GM18508 (cell line): ENCODE results near the gene STXBP4.

Experiments used
- ATAC-seq: cut with Tn5 transposase; IDR thresholded peaks from one replicate; pipeline ENCODE4 v1.9.1; 2021; ENCODE audit warnings: moderate number of reproducible peaks; ENCODE audit not compliant: insufficient read depth, unreplicated experiment

Gene STXBP4

GRCh38 chr17:54969658-54970572 lies 1.4 kb downstream of the STXBP4 start:
- no peak for ATAC-seq

DNA sequence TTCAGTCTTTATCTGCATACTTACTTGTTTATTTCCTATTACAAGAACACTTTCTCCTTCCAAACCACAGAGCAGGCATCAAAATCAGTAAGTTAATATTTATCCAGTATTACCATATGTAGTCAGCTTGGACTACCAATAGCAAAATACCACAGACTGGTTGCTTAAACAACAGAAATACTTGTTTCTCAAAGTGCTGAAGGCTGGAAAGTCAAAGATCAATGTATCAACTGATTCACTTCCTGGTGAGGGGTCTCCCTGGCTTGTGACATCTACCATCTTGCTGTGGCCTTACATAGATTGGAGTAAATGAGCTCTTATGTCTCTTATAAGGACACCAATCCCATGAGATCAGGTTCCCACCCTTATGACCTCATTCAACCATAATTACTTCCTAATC lies 2.6 kb downstream of the STXBP4 start:
- ATAC-seq = no peak

DNA sequence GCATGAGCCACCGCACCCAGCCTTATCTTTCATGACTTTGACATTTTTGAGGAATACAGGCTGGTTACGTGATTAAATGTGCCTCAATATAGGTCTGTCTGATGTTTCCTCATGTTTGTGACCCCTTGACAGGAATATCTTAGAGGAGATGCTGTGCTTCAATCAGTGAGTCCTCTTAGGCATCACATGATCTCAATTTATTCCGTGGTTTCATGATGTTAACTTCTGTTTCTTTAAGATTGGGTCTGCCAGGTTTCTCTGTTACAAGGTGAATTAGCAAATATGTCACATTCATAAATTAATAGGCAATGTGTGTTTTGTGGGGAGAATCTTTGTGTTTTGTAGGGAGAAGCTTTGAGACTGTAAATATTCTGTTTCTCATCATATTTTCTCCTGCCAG lies 3.3 kb downstream of the STXBP4 start:
- ATAC-seq = no peak

DNA sequence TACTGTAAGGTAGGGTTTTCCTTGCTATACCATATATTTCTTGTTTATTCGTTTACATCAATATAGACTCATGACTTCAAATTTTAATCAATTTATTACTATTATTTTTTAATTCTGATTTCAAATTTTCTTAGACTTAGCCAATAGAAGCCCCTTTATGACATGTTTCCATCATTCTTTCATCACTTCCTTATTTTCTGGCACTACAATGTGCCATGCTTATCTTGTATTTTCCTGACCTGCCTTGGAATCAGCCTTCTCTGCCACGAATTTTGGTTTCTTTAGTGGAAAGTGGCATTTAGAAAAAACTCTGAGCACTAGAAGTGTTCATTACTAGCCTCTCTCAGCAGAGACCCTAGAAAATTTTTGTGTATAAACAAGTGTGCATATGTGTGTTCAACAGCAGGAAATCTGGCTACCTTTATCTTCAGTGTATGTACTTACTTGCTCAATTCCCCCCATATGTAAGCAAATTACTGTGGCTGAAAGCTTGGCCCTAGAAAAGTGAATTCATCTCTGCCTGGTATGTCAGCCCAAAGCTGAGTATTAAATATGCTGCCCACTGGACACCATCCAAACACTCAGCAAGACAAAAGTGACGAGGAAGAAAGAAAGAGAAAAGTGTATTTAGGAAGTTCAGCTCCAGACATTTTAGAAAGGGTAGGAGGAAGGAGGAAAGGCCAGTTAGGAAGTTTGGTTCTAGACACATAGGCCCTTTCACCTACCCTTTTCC lies 4.0 kb downstream of the STXBP4 start:
- no peak for ATAC-seq

- no peak for ATAC-seq
Measured at GRCh38 chr17:54974759-54975158, 6.2 kb downstream of the STXBP4 start.

GRCh38 chr17:54976316-54976715 lies 7.8 kb downstream of the STXBP4 start:
- no peak for ATAC-seq

- no peak for ATAC-seq
Measured at GRCh38 chr17:54977744-54978143, 9.2 kb downstream of the STXBP4 start.

DNA sequence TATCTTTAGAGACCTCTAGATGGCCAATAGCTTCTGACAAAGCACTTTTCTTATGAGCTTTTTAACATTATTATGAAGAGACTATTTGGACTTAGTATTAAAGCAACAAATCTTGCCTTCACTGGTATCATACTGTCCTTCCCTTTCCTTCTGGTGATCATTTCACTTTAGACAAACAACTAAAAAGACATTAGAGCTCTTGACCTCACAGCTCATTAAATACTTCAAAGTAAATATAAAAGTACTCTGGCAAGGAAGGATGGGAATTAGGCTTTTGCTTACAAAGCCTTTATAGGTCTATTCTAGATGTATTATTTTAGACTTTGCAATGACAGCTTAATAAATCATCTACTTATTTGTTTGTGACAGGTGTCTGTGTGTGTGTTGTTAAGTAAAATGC lies 11.1 kb downstream of the STXBP4 start:
- no peak for ATAC-seq

GRCh38 chr17:54980375-54980774 lies 11.8 kb downstream of the STXBP4 start:
- ATAC-seq = no peak

GRCh38 chr17:54982399-54982798 lies 13.8 kb downstream of the STXBP4 start:
- no peak for ATAC-seq

DNA sequence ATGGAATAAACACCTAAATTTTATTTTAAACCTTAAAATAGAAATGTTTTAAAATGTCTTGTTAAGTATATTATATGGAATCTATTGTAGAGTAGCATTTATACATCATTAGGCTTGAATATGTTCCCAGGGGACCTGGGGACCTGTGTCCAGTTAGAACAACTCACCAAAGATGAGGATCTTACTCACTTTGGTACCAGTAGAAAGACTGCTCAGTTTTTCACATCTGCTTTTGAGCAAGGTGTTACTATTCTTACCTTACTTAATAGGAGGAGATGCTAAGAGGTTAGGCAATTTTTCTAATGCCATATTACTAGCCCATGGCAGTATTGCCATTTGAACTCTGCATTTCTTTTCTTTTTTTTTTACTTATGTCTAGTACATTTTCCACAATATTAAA lies 14.7 kb downstream of the STXBP4 start:
- ATAC-seq = no peak

DNA sequence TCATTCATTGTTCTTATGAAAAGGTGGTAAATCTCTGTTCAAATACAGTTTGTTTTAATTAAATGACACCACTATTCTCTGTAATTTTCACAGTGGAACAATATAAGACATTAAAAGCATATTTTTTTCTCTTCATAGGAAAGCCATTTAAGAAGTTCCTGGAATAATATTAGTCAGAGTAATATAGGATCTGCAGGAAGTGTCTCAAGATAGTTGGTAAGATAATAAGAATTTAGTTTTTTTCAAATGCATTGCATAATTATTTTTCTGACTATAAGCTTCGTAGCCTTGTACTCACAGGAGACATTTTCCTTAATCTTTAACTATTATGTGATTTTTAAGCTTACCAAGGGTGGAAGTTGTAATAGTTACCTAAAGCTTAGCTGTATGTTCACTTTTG lies 16.9 kb downstream of the STXBP4 start:
- ATAC-seq = no peak

GRCh38 chr17:54990118-54990517 lies 21.6 kb downstream of the STXBP4 start:
- no peak for ATAC-seq

DNA sequence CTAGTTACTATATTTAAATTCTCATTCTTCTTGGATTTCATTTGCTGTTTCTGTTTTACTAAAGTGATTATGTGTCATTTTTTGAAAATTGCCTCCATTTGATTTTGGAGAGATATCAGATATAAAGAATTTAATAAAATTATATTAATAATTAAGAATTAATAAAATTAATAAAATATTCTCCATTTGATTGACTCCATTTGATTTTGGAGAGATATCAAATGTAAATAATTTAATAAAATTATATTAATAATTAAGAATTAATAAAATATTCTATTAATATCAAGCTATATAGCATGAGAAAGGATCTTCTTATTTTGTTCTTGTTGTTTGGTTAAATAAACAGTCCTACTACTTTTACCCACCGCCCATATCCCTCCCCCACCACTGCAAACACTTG lies 23.0 kb downstream of the STXBP4 start:
- ATAC-seq = no peak

DNA sequence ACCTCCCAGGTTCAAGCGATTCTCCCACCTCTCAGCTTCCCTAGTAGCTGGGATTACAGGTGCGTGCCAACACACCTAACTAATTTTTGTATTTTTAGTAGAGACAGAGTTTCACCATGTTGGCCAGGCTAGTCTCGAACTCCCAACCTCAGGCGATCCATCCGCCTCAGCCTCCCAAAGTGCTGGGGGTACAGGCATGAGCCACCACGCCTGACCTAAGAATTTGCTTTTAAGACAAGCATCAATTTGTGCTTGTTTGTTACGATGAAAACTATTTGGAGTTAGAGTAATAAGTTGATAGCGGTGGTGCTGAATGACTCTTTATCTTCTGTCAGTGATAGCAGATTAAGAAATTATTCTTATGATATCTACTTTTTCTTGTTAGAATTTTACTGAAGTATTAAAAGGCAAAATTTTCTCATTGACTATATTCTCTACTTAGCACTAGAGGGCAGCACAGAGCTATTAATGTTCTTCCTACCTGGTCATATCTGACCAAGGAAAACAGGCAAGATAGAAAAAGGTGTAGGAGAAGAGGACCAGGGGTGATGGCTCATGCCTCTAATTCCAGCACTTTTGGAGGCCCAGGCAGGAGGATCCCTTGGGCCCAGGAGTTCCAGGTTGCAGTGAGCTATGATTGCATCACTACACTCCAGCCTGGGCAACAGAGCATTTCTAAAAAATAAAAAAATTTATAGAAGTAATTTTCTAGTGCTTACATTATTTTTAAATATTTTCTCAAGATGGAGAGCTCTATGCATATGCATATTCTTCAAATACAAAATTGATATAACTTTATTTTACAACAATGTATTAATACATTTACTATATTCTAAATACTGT lies 24.5 kb downstream of the STXBP4 start:
- ATAC-seq = no peak

DNA sequence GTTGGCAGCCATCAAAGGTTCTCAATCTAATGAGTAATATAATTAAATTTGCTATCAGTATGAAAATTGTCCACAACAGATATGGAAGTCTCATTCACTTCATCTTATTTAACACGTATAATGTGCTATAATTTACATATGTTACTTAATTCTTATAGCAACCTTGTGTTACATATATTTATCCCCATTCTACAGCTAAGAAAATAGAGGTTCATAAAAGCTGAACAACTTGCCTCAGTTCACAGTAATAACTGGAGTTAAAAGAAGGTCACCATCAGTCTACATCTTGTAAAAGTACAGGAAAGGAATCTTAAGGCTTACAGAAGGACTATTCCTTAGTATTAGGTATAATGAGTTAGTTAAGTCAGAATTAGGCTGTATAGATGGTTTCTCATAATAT lies 27.9 kb downstream of the STXBP4 start:
- no peak for ATAC-seq

- ATAC-seq = no peak
Measured at GRCh38 chr17:55002458-55002857, 33.9 kb downstream of the STXBP4 start.

DNA sequence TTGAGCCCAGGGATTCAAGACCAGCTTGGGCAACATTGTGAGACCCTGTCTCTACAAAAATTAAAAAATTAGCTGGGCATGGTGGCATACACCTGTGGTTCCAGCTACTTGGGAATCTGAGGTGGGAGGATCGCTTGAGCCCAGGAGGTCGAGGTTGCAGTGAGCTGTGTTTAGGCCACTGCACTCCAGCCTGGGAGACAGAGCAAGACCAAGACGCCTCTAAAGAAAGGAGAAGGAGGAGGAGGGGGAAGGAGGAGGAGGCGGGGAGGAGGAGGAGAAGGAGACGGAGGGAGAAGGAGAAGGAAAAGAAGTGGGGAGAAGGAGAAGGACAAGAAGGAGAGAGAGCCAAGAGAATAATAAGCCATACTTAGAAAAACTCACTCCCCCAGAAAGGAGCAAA lies 35.9 kb downstream of the STXBP4 start:
- ATAC-seq = no peak

- peak; percentile 52 for ATAC-seq
Measured at GRCh38 chr17:55005520-55005919, 37.0 kb downstream of the STXBP4 start.

- ATAC-seq = no peak
Measured at GRCh38 chr17:55023626-55024025, 55.1 kb downstream of the STXBP4 start.

- ATAC-seq = peak; percentile 94
Measured at GRCh38 chr17:55037828-55038227, 69.3 kb downstream of the STXBP4 start.
